ENCODE data around the gene MXD4. TPM values are rescaled to one million over a fixed set of nuclear protein-coding genes. Genes with fewer than 3 reads are reported as not detected.

The MXD4 gene
- total RNA-seq, 1 donor from 2014 or later, result 102 TPM

- DNase-seq (ENCODE audit: low read depth), result peak; percentile 4
Observed at GRCh38 chr4:2292646-2293108, 30.8 kb upstream of the MXD4 start.

- no peak for DNase-seq (ENCODE audit: low read depth)
Observed at GRCh38 chr4:2291705-2292645, 30.1 kb upstream of the MXD4 start.

- DNase-seq (ENCODE audit: low read depth), result no peak
Observed at GRCh38 chr4:2290974-2291704, 29.2 kb upstream of the MXD4 start.

- no peak for DNase-seq (ENCODE audit: low read depth)
Observed at GRCh38 chr4:2290488-2290887, 28.6 kb upstream of the MXD4 start.

GRCh38 chr4:2289955-2290333, 28.0 kb upstream of the MXD4 start:
- no peak for DNase-seq (ENCODE audit: low read depth)

GRCh38 chr4:2289311-2289954, 27.5 kb upstream of the MXD4 start:
- DNase-seq (ENCODE audit: low read depth), result no peak

- DNase-seq (ENCODE audit: low read depth), result no peak
Observed at GRCh38 chr4:2288051-2288541, 26.2 kb upstream of the MXD4 start.

GRCh38 chr4:2287594-2287915, 25.6 kb upstream of the MXD4 start:
- DNase-seq (ENCODE audit: low read depth), result no peak

- no peak for DNase-seq (ENCODE audit: low read depth)
Observed at GRCh38 chr4:2286904-2287593, 25.1 kb upstream of the MXD4 start.

GRCh38 chr4:2285613-2286381, 23.9 kb upstream of the MXD4 start:
- DNase-seq (ENCODE audit: low read depth), result no peak

GRCh38 chr4:2284934-2285612, 23.2 kb upstream of the MXD4 start:
- DNase-seq (ENCODE audit: low read depth), result peak; percentile 59

GRCh38 chr4:2284161-2284933, 22.4 kb upstream of the MXD4 start:
- no peak for DNase-seq (ENCODE audit: low read depth)

GRCh38 chr4:2283199-2283711, 21.3 kb upstream of the MXD4 start:
- DNase-seq (ENCODE audit: low read depth), result no peak

GRCh38 chr4:2281575-2282343, 19.9 kb upstream of the MXD4 start:
- DNase-seq (ENCODE audit: low read depth), result no peak

GRCh38 chr4:2280531-2281300, 18.8 kb upstream of the MXD4 start:
- no peak for DNase-seq (ENCODE audit: low read depth)

- no peak for DNase-seq (ENCODE audit: low read depth)
Observed at GRCh38 chr4:2277956-2278355, 16.0 kb upstream of the MXD4 start.

- DNase-seq (ENCODE audit: low read depth), result no peak
Observed at GRCh38 chr4:2276581-2277325, 14.8 kb upstream of the MXD4 start.
